KMS-11 (cell line): Measurements from ENCODE around the gene DAO.

Source experiments
- H2AFZ ChIP-seq: fragments of 200-600 bp; sonication (generic); 2 replicates; pipeline ENCODE4 v1.6.1; 2016; ENCODE audit warnings: antibody characterized with exemption, mixed run types, low read depth
- H3K27ac ChIP-seq: fragments of 200-600 bp; sonication (generic); 2 replicates; pipeline ENCODE4 v1.6.1; 2016; ENCODE audit warnings: mild to moderate bottlenecking, mixed run types
- H3K27me3 ChIP-seq: fragments of 200-600 bp; sonication (generic); 2 replicates; pipeline ENCODE4 v1.6.1; 2017; ENCODE audit warnings: mild to moderate bottlenecking, low read depth, mixed run types, moderate library complexity; ENCODE audit not compliant: insufficient read depth
- H3K36me3 ChIP-seq: fragments of 200-600 bp; sonication (generic); 2 replicates; pipeline ENCODE4 v1.6.1; 2017; ENCODE audit warnings: mild to moderate bottlenecking, mixed run types; ENCODE audit not compliant: insufficient read depth
- H3K4me1 ChIP-seq: fragments of 200-600 bp; sonication (generic); 2 replicates; pipeline ENCODE4 v1.6.1; 2016; ENCODE audit warnings: mild to moderate bottlenecking, low read depth, mixed run types; ENCODE audit not compliant: poor library complexity, severe bottlenecking
- H3K4me2 ChIP-seq: fragments of 200-600 bp; sonication (generic); 2 replicates; pipeline ENCODE4 v1.7.0; 2016; ENCODE audit warnings: mild to moderate bottlenecking, mixed run types
- H3K4me3 ChIP-seq: fragments of 200-600 bp; sonication (generic); IDR thresholded peaks from 2 replicates; pipeline ENCODE4 v1.6.1; 2017; ENCODE audit warnings: low read depth, low read length, mixed read lengths; ENCODE audit not compliant: insufficient read depth
- H3K79me2 ChIP-seq: fragments of 200-600 bp; sonication (generic); 2 replicates; pipeline ENCODE4 v1.6.1; 2016; ENCODE audit warnings: low read depth, mixed run types; ENCODE audit not compliant: insufficient read depth
- H3K9ac ChIP-seq: fragments of 200-600 bp; sonication (generic); 2 replicates; pipeline ENCODE4 v1.6.1; 2016; ENCODE audit warnings: mild to moderate bottlenecking, mixed run types
- H4K20me1 ChIP-seq: fragments of 200-600 bp; sonication (generic); 2 replicates; pipeline ENCODE4 v1.6.1; 2016; ENCODE audit warnings: mild to moderate bottlenecking, mixed run types; ENCODE audit not compliant: insufficient read depth
- TF ChIP-seq, protein P1 (sequence below): fragments of 200-600 bp; sonication (generic); conservative IDR thresholded peaks from 2 replicates; pipeline ENCODE4 v1.6.1; 2017; ENCODE audit warnings: low read depth, mild to moderate bottlenecking, antibody characterized with exemption, low read length, moderate library complexity, mixed read lengths

DAO gene

DNA sequence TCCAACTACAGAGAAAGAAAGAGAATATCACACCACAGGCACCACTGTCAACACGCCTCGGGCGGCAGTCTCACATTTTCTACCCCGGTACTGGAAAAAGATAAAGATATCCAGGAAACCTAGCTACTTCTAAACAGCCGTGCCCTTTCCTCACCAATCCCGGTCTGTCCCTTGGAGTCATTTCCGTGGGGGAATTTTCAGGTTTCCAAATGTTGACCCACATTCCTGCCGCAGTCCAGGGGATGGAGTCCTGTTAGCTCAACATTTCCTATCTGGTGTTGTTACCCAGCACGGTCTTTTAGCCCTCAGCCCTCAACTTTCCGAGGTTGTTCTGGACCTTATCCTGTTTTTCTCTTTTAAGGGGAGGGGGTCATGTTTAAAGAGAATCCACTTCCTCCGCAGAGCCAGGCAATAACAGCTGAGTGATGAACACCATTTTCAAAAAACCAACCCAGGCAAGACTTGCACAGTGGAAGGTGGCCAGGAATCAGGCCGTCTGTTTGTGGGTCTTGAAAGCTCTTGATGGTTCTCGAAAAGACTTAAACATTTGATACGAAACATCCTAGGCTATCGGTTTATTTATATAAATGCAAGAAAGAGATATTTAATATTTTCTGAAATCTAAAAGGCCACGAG, 27.1 kb upstream of the DAO start:
- H3K4me2 ChIP-seq, result no peak overlapping the region
- H3K4me1 ChIP-seq, result peaks cover 6% of the 10 kb centered on the region
- no peaks in the 10 kb centered on the region for H3K36me3 ChIP-seq
- H2AFZ ChIP-seq, result no peak overlapping the region
- no peak overlapping the region for H3K9ac ChIP-seq
- peaks cover 11% of the 10 kb centered on the region; the same call in 1 of the 2 replicates for H3K79me2 ChIP-seq
- H4K20me1 ChIP-seq, result no peaks in the 10 kb centered on the region
- TF ChIP-seq, protein P1, sequence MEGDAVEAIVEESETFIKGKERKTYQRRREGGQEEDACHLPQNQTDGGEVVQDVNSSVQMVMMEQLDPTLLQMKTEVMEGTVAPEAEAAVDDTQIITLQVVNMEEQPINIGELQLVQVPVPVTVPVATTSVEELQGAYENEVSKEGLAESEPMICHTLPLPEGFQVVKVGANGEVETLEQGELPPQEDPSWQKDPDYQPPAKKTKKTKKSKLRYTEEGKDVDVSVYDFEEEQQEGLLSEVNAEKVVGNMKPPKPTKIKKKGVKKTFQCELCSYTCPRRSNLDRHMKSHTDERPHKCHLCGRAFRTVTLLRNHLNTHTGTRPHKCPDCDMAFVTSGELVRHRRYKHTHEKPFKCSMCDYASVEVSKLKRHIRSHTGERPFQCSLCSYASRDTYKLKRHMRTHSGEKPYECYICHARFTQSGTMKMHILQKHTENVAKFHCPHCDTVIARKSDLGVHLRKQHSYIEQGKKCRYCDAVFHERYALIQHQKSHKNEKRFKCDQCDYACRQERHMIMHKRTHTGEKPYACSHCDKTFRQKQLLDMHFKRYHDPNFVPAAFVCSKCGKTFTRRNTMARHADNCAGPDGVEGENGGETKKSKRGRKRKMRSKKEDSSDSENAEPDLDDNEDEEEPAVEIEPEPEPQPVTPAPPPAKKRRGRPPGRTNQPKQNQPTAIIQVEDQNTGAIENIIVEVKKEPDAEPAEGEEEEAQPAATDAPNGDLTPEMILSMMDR, result no peak
- no peaks in the 10 kb centered on the region for H3K27me3 ChIP-seq
- no peak overlapping the region for H3K4me3 ChIP-seq
- no peak overlapping the region for H3K27ac ChIP-seq

DNA sequence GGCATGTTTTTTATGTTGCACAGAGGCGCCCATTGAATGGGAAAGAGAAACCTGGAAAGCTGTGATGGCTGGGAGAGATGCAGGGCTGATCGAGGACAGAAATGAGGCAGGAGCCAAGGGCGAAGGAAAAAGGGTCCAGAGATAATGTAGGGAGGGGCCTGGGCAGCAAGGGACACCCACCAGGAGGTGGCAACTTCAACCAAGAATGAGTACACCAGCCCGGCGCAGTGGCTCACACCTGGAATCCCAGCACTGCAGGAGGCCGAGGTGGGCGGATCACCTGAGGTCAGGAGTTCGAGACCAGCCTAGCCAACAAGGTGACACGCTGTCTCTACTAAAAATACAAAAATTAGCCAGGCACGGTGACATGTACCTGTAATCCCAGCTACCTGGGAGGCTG, 26.5 kb upstream of the DAO start:
- H3K9ac ChIP-seq, result no peak overlapping the region
- no peak overlapping the region for H3K4me2 ChIP-seq
- H3K36me3 ChIP-seq, result no peaks in the 10 kb centered on the region
- H3K27me3 ChIP-seq, result no peaks in the 10 kb centered on the region
- H3K79me2 ChIP-seq, result peaks cover 11% of the 10 kb centered on the region; the same call in 1 of the 2 replicates
- H3K27ac ChIP-seq, result no peak overlapping the region
- no peak overlapping the region for H3K4me3 ChIP-seq
- H4K20me1 ChIP-seq, result no peaks in the 10 kb centered on the region
- TF ChIP-seq, protein P1, result no peak
- peaks cover 10% of the 10 kb centered on the region for H3K4me1 ChIP-seq
- no peak overlapping the region for H2AFZ ChIP-seq

DNA sequence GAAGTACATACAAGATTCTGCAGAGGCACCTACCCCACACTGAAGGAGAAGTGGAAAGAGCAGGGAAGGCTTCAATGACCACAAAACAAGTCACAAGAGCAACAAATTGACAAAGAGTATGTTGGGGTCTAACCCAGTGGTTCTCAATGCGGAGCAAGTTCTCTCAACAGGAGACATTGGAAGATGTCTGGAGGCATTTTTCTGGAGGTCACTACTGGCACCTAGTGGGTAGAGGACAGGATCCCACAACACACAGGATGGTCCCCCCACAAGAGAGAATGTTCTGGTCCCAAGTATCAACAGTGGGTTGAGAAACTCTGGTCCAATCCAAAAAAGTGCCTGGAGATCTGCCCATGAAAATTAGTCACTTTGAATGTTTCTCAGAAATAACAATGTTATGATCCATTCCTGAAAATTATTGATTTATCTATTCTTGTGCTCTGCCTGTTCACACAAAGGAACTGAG, 25.9 kb upstream of the DAO start:
- no peak overlapping the region for H2AFZ ChIP-seq
- no peaks in the 10 kb centered on the region for H4K20me1 ChIP-seq
- H3K79me2 ChIP-seq, result peaks cover 11% of the 10 kb centered on the region; the same call in 1 of the 2 replicates
- TF ChIP-seq, protein P1, result no peak
- no peak overlapping the region for H3K4me2 ChIP-seq
- no peaks in the 10 kb centered on the region for H3K36me3 ChIP-seq
- peaks cover 10% of the 10 kb centered on the region for H3K4me1 ChIP-seq
- no peaks in the 10 kb centered on the region for H3K27me3 ChIP-seq
- no peak overlapping the region for H3K27ac ChIP-seq
- no peak overlapping the region for H3K9ac ChIP-seq
- H3K4me3 ChIP-seq, result no peak overlapping the region

DNA sequence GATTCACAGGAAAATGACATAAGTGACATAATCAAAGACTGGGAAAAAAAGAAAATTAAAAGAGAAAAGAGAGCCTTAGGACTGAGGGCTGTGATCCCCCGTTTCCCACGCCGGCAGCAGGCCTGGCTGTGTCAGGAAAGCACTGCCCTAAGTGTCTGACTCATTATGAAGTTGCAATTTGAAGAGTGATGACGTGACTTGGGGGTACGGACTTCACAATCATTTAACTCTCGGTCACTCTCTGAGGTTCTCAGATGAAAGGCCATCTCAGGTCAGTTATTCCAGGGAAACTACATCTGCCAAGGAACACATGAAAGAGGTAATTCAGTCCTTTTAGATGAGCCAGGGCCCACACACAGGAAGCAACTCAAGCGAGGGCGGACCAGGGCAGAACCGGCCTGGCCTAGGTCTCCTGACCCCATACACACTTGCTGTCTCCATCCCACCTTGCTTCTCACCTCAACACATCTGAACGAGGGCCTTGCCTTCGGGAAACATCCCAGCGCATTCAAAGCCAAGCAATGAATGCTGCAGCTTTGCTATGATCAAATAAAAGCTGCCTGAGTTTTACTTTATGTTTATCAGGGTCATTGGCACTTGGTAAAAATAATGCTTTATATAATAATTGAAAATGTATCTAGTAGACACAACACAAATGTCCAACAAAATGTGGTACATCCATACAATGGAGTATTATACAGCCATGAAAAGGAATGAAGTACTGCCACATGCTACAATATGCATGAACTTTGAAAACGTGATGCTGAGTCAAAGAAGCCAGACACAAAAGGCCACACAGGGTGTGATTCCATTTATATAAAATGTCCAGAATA, 25.2 kb upstream of the DAO start:
- H3K79me2 ChIP-seq, result peaks cover 11% of the 10 kb centered on the region; the same call in 1 of the 2 replicates
- no peak overlapping the region for H2AFZ ChIP-seq
- H3K4me3 ChIP-seq, result no peak overlapping the region
- TF ChIP-seq, protein P1, result no peak
- no peaks in the 10 kb centered on the region for H4K20me1 ChIP-seq
- H3K36me3 ChIP-seq, result no peaks in the 10 kb centered on the region
- H3K4me1 ChIP-seq, result peaks cover 10% of the 10 kb centered on the region
- no peak overlapping the region for H3K27ac ChIP-seq
- no peak overlapping the region for H3K9ac ChIP-seq
- H3K4me2 ChIP-seq, result no peak overlapping the region
- H3K27me3 ChIP-seq, result no peaks in the 10 kb centered on the region
